ENCODE measurements around the gene GPR173. TPM values are rescaled to one million over a fixed set of nuclear protein-coding genes. Genes with fewer than 3 reads are reported as not detected.

The GPR173 gene
- total RNA-seq, 4 donors from 2014 or later = 0.33 to 1.1 (median 0.73) TPM

GRCh38 chrX:53065104-53065503 is 16.5 kb downstream of the GPR173 start:
- TF ChIP-seq CTCF (IDR thresholded peaks at IDR 0.05; ENCODE audit: low read depth) = no peak

- TF ChIP-seq CTCF (IDR thresholded peaks at IDR 0.05; ENCODE audit: low read depth) = no peak
Observed at GRCh38 chrX:53071064-53071463, 22.5 kb downstream of the GPR173 start.

- TF ChIP-seq CTCF (IDR thresholded peaks at IDR 0.05; ENCODE audit: low read depth) = no peak
Observed at GRCh38 chrX:53071604-53072417, 23.2 kb downstream of the GPR173 start.

GRCh38 chrX:53072418-53073114 is 24.0 kb downstream of the GPR173 start:
- no peak for TF ChIP-seq CTCF (IDR thresholded peaks at IDR 0.05; ENCODE audit: low read depth)

GRCh38 chrX:53073115-53073586 is 24.6 kb downstream of the GPR173 start:
- no peak for TF ChIP-seq CTCF (IDR thresholded peaks at IDR 0.05; ENCODE audit: low read depth)

GRCh38 chrX:53075011-53075410 is 26.4 kb downstream of the GPR173 start:
- TF ChIP-seq CTCF (IDR thresholded peaks at IDR 0.05; ENCODE audit: low read depth) = no peak

GRCh38 chrX:53076671-53077070 is 28.1 kb downstream of the GPR173 start:
- TF ChIP-seq CTCF (IDR thresholded peaks at IDR 0.05; ENCODE audit: low read depth) = no peak
